HCT116 (cell line): ENCODE results near the gene KLHL17. TPM values are rescaled to one million over a fixed set of nuclear protein-coding genes. Genes with fewer than 3 reads are reported as not detected.

Experiments
- ATAC-seq: fragments of 200-7000 bp; cut with Tn5 transposase; 2 replicates; pipeline ENCODE4 v1.9.1; 2020; ENCODE audit warnings: mild to moderate bottlenecking, moderate library complexity
- BruUV-seq: library from RNA; stranded (reverse); fragments of 400-500 nt; replicated peaks from 2 replicates; lab custom pipeline; 2021; lab: Mats Ljungman, UMichigan
- CTCF ChIA-PET: fragments of 300-600 bp; sonication (Branson Sonifier 250); formaldehyde crosslinking; loops from one replicate; lab custom pipeline; 2021; ENCODE audit warnings: antibody characterized with exemption; lab: Charles Lee
- POLR2A ChIA-PET: fragments of 300-600, 350-600 bp; sonication (Branson Sonifier 250); formaldehyde crosslinking; loops from one replicate; lab custom pipeline; 2021; ENCODE audit warnings: antibody characterized with exemption; lab: Charles Lee
- RAD21 ChIA-PET, 2 experiments: fragments of 300-600 bp; sonication (Branson Sonifier 250); formaldehyde crosslinking; loops; one replicate each; lab custom pipeline; 2023; ENCODE audit warnings: low total read pairs in 2 of 2; ENCODE audit not compliant: uncharacterized antibody in 2 of 2, unreplicated experiment in 2 of 2, low non-redundant PET in 1 of 2; lab: Charles Lee
- DNase-seq: peaks from one replicate; pipeline ENCODE4 v3.0.0-alpha.2; 2010; ENCODE audit warnings: low read depth, low spot score
- H2AFZ ChIP-seq: fragments of 200-600 bp; shearing (Covaris generic), sonication (generic); 2 replicates; pipeline ENCODE4 v1.6.1; 2017; ENCODE audit warnings: low read depth, mixed run types, mixed read lengths, antibody characterized with exemption, low read length; ENCODE audit not compliant: poor library complexity, severe bottlenecking
- H3K27ac ChIP-seq: 2 replicates; pipeline ENCODE4 v1.5.1; 2012; ENCODE audit warnings: low read depth, low read length
- H3K27me3 ChIP-seq: fragments of 200-600 bp; sonication (generic); 2 replicates; pipeline ENCODE4 v1.6.1; 2016; ENCODE audit warnings: mixed run types, low read length, mixed read lengths; ENCODE audit not compliant: insufficient read depth
- H3K36me3 ChIP-seq, 2 experiments: fragments of 200-500 bp in 1 of 2; fragments of 200-600 bp in 1 of 2; sonication (Bioruptor generic) in 1 of 2; sonication (generic) in 1 of 2; 2 replicates each; pipeline versions ENCODE4 v1.5.1 to v1.6.1; 2014 to 2016; ENCODE audit warnings: low read length in 2 of 2, inconsistent platforms in 1 of 2, mixed read lengths in 1 of 2, mixed run types in 1 of 2; ENCODE audit not compliant: insufficient read depth in 2 of 2, control insufficient read depth in 1 of 2
- H3K4me1 ChIP-seq, 2 experiments: fragments of 200-600 bp in 1 of 2; sonication (generic) in 1 of 2; 2 replicates each; pipeline versions ENCODE4 v1.5.1 to v1.6.1; 2012 to 2017; ENCODE audit warnings: low read length in 2 of 2, inconsistent platforms in 1 of 2, mild to moderate bottlenecking in 1 of 2, mixed read lengths in 1 of 2, mixed run types in 1 of 2, moderate library complexity in 1 of 2; ENCODE audit not compliant: insufficient read depth in 2 of 2, control insufficient read depth in 1 of 2
- H3K4me2 ChIP-seq: fragments of 200-600 bp; sonication (generic); 2 replicates; pipeline ENCODE4 v1.6.1; 2017; ENCODE audit warnings: mixed run types, low read length, mixed read lengths
- H3K4me3 ChIP-seq, 2 experiments: fragments of 200-600 bp in 1 of 2; sonication (generic) in 1 of 2; replicated peaks in 1 of 2; 2 replicates each; pipeline ENCODE4 v1.5.1; 2011 to 2016; ENCODE audit warnings: low read length in 2 of 2, control low read depth in 1 of 2, low read depth in 1 of 2, mild to moderate bottlenecking in 1 of 2, mixed read lengths in 1 of 2, mixed run types in 1 of 2
- H3K79me2 ChIP-seq: fragments of 200-600 bp; sonication (generic); 2 replicates; pipeline ENCODE4 v1.6.1; 2017; ENCODE audit warnings: mild to moderate bottlenecking, mixed run types, low read length, moderate library complexity, mixed read lengths; ENCODE audit not compliant: insufficient read depth
- H3K9ac ChIP-seq: fragments of 200-600 bp; sonication (generic); 2 replicates; pipeline ENCODE4 v1.6.1; 2016; ENCODE audit warnings: low read length, mixed read lengths
- H3K9me2 ChIP-seq: fragments of 200-600 bp; sonication (generic), shearing (Covaris generic); 2 replicates; pipeline ENCODE4 v1.6.1; 2017; ENCODE audit warnings: mixed run types, mild to moderate bottlenecking, moderate library complexity; ENCODE audit not compliant: insufficient read depth
- H3K9me3 ChIP-seq, 2 experiments: fragments of 200-500 bp in 1 of 2; fragments of 200-600 bp in 1 of 2; sonication (Bioruptor generic) in 1 of 2; sonication (generic) in 1 of 2; 2 replicates each; pipeline ENCODE4 v1.6.1; 2014 to 2017; ENCODE audit warnings: low read length in 2 of 2, mixed read lengths in 2 of 2, inconsistent platforms in 1 of 2, low read depth in 1 of 2, mild to moderate bottlenecking in 1 of 2, mixed run types in 1 of 2, moderate library complexity in 1 of 2; ENCODE audit not compliant: control insufficient read depth in 1 of 2, insufficient read depth in 1 of 2
- H4K20me1 ChIP-seq: fragments of 200-600 bp; sonication (generic), shearing (Covaris generic); 2 replicates; pipeline ENCODE4 v1.6.1; 2017; ENCODE audit warnings: mixed run types, mild to moderate bottlenecking, moderate library complexity; ENCODE audit not compliant: insufficient read depth
- ATF3 ChIP-seq: IDR thresholded peaks from 2 replicates; pipeline ENCODE4 v1.6.1; 2012
- CBX3 ChIP-seq: IDR thresholded peaks from 2 replicates; pipeline ENCODE4 v1.6.1; 2012; ENCODE audit warnings: low read depth
- CEBPB ChIP-seq: IDR thresholded peaks from 2 replicates; pipeline ENCODE4 v1.6.1; 2012; ENCODE audit warnings: low read depth
- EGR1 ChIP-seq: IDR thresholded peaks from 2 replicates; pipeline ENCODE4 v1.6.1; 2012; ENCODE audit warnings: low read depth
- ELF1 ChIP-seq: IDR thresholded peaks from 2 replicates; pipeline ENCODE4 v1.6.1; 2012; ENCODE audit warnings: low read depth, borderline replicate concordance
- EZH2 ChIP-seq: fragments of 200-600 bp; sonication (generic); IDR thresholded peaks from 2 replicates; pipeline ENCODE4 v1.6.1; 2017; ENCODE audit warnings: antibody characterized with exemption, mixed run types
- EZH2phosphoT487 ChIP-seq: fragments of 200-600 bp; IDR thresholded peaks from 2 replicates; pipeline ENCODE4 v1.6.1; 2018; ENCODE audit warnings: antibody characterized with exemption, borderline replicate concordance
- FOSL1 ChIP-seq: IDR thresholded peaks from 2 replicates; pipeline ENCODE4 v1.6.1; 2012; ENCODE audit warnings: low read depth
- JUND ChIP-seq: IDR thresholded peaks from 2 replicates; pipeline ENCODE4 v1.6.1; 2012
- POLR2A ChIP-seq: IDR thresholded peaks from 2 replicates; pipeline ENCODE4 v1.7.0; 2011; ENCODE audit warnings: borderline replicate concordance; ENCODE audit not compliant: insufficient read depth, insufficient read length; ENCODE audit errors: extremely low read depth
- RAD21 ChIP-seq: IDR thresholded peaks from 2 replicates; pipeline ENCODE4 v1.6.1; 2012; ENCODE audit warnings: low read depth, mild to moderate bottlenecking
- REST ChIP-seq: IDR thresholded peaks from 2 replicates; pipeline ENCODE4 v1.6.1; 2012; ENCODE audit warnings: low read depth
- SIN3A ChIP-seq: IDR thresholded peaks from 2 replicates; pipeline ENCODE4 v1.6.1; 2012; ENCODE audit warnings: low read depth
- SRF ChIP-seq: IDR thresholded peaks from 2 replicates; pipeline ENCODE4 v1.6.1; 2012; ENCODE audit warnings: low read depth
- TCF7L2 ChIP-seq: IDR thresholded peaks from 2 replicates; pipeline ENCODE4 v1.7.0; 2011; ENCODE audit warnings: borderline replicate concordance, inconsistent platforms; ENCODE audit not compliant: insufficient read depth, insufficient read length; ENCODE audit errors: extremely low read depth
- YY1 ChIP-seq: IDR thresholded peaks from 2 replicates; pipeline ENCODE4 v1.6.1; 2011; ENCODE audit warnings: low read length, low read depth, moderate library complexity, mild to moderate bottlenecking; ENCODE audit not compliant: insufficient replicate concordance; ENCODE audit errors: extremely low read depth
- ZFX ChIP-seq: fragments of 450-650 bp; IDR thresholded peaks from 2 replicates; pipeline ENCODE4 v1.6.1; 2017
- ZNF274 ChIP-seq: fragments of 200-500 bp; sonication (Bioruptor generic); IDR thresholded peaks from 2 replicates; pipeline ENCODE4 v1.6.1; 2014; ENCODE audit warnings: mild to moderate bottlenecking, low read depth, low read length, inconsistent platforms
- intact Hi-C: fragments of 100-400 bp; cut with micrococcal nuclease; formaldehyde crosslinking; loops from 2 replicates; pipeline ENCODE4 v1.10.0; 2022
- total RNA-seq: library from RNA; stranded (reverse); gene quantifications from one replicate; pipeline ENCODE4 v1.2.1, GENCODE V29; 2021; ENCODE audit not compliant: unreplicated experiment
- TF ChIP-seq, protein P1 (sequence below), 3 experiments: fragments of 200-600 bp in 1 of 3; sonication (generic) in 1 of 3; IDR thresholded peaks in 2 of 3; conservative IDR thresholded peaks in 1 of 3; 2 replicates each; pipeline ENCODE4 v1.5.1; 2012 to 2017; ENCODE audit warnings: low read depth in 2 of 3, low read length in 2 of 3, antibody characterized with exemption in 1 of 3, borderline replicate concordance in 1 of 3, control low read depth in 1 of 3, mild to moderate bottlenecking in 1 of 3, mixed read lengths in 1 of 3, mixed run types in 1 of 3, moderate library complexity in 1 of 3; ENCODE audit not compliant: insufficient read depth in 1 of 3
- TF ChIP-seq, protein P2 (sequence below): IDR thresholded peaks from 2 replicates; pipeline ENCODE4 v1.6.1; 2011; ENCODE audit warnings: mild to moderate bottlenecking, low read length, moderate library complexity; ENCODE audit not compliant: insufficient replicate concordance; ENCODE audit errors: extremely low read depth

Gene KLHL17
- total RNA-seq, 1 experiment from 2014 or later, result 100.0 TPM

DNA sequence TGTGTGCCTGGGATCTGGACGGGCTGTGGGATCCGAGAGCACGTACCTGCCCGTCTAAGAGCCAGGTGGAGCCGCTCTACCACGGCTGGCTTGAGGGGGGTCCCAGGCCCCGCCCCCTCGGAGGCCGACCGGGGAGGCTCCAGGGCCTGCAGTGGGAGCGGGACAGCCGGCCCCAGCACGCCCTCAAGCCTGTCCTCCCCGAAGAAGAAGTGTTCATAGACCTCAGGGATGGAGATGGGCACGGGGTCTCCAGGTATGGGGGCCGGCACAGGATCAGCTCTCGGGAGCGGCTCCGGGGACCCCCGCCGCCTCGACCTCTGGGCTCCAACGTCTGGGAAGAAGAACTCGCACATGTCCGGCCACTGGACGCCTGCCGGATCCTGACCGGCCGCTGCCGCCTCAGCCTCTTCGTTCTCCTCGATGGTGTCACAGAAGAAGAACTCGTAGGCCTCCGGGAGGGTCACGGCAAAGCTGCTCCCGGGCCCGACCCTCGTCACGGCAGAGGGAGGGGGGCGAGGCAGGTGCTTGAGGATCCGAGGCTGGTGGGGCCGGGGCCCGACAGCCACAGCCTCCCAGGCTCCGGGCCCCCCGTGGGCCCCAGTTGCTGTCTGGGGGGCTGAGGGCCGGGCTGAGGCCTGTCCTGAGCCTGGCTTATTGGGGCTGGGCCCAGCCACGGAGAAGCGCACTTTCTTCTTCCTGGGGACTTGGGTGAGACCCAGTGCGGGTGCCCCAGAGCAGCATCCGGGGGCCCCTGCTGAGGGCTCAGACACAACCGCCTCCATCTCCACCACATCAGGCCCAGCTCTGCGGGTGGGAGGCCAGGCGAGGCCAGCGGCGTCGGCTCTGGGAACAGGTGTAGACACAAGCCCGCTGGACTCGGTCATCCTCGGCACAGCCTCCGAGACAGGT is 18.7 kb downstream of the KLHL17 start:
- Histone ChIP-seq H3K27me3 (no peaks in the 10 kb centered on the region), H3K4me1 (peaks cover 10 to 22% of the 10 kb centered on the region in 2 experiments), H3K4me3 (no peak overlapping the region), H4K20me1 (no peaks in the 10 kb centered on the region), H3K9me2 (no peaks in the 10 kb centered on the region), H2AFZ (no peak overlapping the region), H3K9ac (no peak overlapping the region), H3K9me3 (no peaks in the 10 kb centered on the region), H3K27ac (no peak overlapping the region), H3K36me3 (no peaks in the 10 kb centered on the region), H3K79me2 (no peaks in the 10 kb centered on the region), H3K4me2 (no peak overlapping the region)
- ATAC-seq (no peak), DNase-seq (no peak)
- intact Hi-C loops, result loop anchor here (5.0 kb wide), 1 partner anchor 138 kb away; the partner anchor contains the start of gene C1orf159
- TF ChIP-seq JUND, result no peak
- no peak for TF ChIP-seq ELF1
- TF ChIP-seq CBX3, result no peak
- no peak for TF ChIP-seq TCF7L2
- no peak for TF ChIP-seq EZH2phosphoT487
- TF ChIP-seq, protein P1, sequence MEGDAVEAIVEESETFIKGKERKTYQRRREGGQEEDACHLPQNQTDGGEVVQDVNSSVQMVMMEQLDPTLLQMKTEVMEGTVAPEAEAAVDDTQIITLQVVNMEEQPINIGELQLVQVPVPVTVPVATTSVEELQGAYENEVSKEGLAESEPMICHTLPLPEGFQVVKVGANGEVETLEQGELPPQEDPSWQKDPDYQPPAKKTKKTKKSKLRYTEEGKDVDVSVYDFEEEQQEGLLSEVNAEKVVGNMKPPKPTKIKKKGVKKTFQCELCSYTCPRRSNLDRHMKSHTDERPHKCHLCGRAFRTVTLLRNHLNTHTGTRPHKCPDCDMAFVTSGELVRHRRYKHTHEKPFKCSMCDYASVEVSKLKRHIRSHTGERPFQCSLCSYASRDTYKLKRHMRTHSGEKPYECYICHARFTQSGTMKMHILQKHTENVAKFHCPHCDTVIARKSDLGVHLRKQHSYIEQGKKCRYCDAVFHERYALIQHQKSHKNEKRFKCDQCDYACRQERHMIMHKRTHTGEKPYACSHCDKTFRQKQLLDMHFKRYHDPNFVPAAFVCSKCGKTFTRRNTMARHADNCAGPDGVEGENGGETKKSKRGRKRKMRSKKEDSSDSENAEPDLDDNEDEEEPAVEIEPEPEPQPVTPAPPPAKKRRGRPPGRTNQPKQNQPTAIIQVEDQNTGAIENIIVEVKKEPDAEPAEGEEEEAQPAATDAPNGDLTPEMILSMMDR (IDR thresholded peaks at IDR 0.05 in 2 of 3, conservative IDR thresholded peaks at IDR 0.05 in 1 of 3; ENCODE audit: borderline replicate concordance in 1 of 3, insufficient read depth in 1 of 3, low read depth in 2 of 3, low read length in 2 of 3), result no peak
- TF ChIP-seq RAD21, result no peak
- no peak for TF ChIP-seq POLR2A
- TF ChIP-seq ZFX, result no peak
- no peak for TF ChIP-seq EGR1
- no peak for TF ChIP-seq ATF3
- TF ChIP-seq SRF, result no peak
- TF ChIP-seq CEBPB, result no peak
- TF ChIP-seq EZH2, result no peak
- no peak for TF ChIP-seq REST
- TF ChIP-seq YY1, result no peak
- TF ChIP-seq SIN3A, result no peak
- TF ChIP-seq, protein P2, sequence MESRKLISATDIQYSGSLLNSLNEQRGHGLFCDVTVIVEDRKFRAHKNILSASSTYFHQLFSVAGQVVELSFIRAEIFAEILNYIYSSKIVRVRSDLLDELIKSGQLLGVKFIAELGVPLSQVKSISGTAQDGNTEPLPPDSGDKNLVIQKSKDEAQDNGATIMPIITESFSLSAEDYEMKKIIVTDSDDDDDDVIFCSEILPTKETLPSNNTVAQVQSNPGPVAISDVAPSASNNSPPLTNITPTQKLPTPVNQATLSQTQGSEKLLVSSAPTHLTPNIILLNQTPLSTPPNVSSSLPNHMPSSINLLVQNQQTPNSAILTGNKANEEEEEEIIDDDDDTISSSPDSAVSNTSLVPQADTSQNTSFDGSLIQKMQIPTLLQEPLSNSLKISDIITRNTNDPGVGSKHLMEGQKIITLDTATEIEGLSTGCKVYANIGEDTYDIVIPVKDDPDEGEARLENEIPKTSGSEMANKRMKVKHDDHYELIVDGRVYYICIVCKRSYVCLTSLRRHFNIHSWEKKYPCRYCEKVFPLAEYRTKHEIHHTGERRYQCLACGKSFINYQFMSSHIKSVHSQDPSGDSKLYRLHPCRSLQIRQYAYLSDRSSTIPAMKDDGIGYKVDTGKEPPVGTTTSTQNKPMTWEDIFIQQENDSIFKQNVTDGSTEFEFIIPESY, result no peak
- no peak for TF ChIP-seq FOSL1
- no peak for TF ChIP-seq ZNF274
- CTCF ChIA-PET, result no interaction called here
- POLR2A ChIA-PET, result no interaction called here
- BruUV-seq, result no TSS peak
- RAD21 ChIA-PET, result no interaction called here
